Measurements from ENCODE around the gene STRADB.
"Not testable (repeated sequence)": the region's sequence is repeated elsewhere in the genome, so short reads cannot be mapped to it uniquely, and the experiment has no call there.

DNA sequence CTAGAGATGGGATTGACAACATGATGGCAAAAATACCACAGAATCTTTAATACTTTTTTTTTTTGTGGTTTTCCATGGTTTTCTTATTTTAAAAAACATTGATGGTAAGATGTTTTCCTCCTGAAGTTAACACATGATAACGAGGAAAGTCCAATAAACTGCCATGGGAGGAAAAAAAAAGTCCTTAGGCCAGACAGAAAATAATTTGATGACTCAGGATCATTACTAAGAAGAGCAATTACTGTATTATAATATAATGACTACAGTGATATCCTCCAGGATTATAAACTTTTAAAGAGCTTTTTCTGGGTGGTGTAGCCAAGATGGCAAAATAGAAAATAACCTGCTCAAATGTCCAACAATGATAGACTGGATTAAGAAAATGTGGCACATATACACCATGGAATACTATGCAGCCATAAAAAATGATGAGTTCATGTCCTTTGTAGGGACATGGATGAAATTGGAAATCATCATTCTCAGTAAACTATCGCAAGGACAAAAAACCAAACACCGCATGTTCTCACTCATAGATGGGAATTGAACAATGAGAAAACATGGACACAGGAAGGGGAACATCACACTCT, 12.1 kb upstream of the STRADB start:
- TF ChIP-seq, protein P1, sequence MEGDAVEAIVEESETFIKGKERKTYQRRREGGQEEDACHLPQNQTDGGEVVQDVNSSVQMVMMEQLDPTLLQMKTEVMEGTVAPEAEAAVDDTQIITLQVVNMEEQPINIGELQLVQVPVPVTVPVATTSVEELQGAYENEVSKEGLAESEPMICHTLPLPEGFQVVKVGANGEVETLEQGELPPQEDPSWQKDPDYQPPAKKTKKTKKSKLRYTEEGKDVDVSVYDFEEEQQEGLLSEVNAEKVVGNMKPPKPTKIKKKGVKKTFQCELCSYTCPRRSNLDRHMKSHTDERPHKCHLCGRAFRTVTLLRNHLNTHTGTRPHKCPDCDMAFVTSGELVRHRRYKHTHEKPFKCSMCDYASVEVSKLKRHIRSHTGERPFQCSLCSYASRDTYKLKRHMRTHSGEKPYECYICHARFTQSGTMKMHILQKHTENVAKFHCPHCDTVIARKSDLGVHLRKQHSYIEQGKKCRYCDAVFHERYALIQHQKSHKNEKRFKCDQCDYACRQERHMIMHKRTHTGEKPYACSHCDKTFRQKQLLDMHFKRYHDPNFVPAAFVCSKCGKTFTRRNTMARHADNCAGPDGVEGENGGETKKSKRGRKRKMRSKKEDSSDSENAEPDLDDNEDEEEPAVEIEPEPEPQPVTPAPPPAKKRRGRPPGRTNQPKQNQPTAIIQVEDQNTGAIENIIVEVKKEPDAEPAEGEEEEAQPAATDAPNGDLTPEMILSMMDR (IDR thresholded peaks at IDR 0.05; ENCODE audit: low read depth, low read length, poor library complexity, severe bottlenecking), result not testable (repeated sequence)
- TF ChIP-seq EZH2phosphoT487 (IDR thresholded peaks at IDR 0.05; ENCODE audit: borderline replicate concordance, low read length), result not testable (repeated sequence)
